ENCODE results near the gene HOXC9.

Gene HOXC9

DNA sequence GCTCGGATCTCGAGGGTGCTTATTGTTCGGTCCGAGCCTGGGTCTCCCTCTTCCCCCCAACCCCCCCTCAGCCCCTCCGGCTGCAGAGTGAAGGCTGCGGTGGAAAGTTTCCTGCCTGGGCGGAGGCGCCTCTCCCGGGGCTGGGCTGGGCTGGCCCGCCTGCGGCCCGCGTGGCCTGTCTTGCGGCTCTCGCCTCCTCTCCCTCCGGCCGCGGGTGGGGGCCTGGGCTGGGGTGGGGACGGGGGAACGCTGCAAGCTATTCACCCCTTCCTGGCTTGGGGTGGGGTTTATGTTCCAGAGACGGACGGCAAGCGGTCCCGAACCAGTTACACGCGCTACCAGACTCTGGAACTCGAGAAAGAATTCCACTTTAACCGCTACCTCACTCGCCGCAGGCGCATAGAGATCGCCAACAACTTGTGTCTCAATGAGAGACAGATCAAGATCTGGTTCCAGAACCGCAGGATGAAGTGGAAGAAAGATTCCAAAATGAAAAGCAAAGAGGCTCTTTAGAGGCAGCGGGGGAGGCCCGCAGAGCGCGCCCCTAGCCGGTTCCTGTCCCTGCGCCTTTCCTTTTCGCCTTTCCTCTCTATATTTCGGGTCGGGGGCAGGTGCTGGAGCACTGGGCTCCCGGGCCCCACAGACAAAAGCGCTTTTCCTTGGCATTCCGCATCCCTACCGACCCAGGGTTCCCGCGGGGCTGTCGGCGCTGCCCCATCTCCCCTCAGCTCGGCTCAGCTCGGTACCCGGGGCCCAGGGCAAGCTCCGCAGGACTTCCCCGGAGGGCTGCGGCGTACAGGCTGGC lies 34.2 kb downstream of the HOXC9 start:
- Histone ChIP-seq H3F3A (ENCODE audit: insufficient read depth) (no peaks in the 10 kb centered on the region), H3K4me3 (ENCODE audit: insufficient read depth, low read length, poor library complexity, severe bottlenecking) (no peak overlapping the region), H4K20me1 (ENCODE audit: low read depth, low read length) (no peaks in the 10 kb centered on the region), H2AFZ (ENCODE audit: low read depth, low read length, severe bottlenecking) (no peak overlapping the region), H3K27ac (ENCODE audit: low read depth, low read length) (no peak overlapping the region), H3K79me2 (ENCODE audit: insufficient read depth, low read length) (no peaks in the 10 kb centered on the region), H3K9ac (ENCODE audit: low read length) (no peak overlapping the region), H3K4me2 (ENCODE audit: low read depth, low read length, poor library complexity, severe bottlenecking) (no peak overlapping the region), H3K9me2 (replicated peaks; ENCODE audit: insufficient read depth, low read length) (no peaks in the 10 kb centered on the region), H3K9me3 (ENCODE audit: insufficient read depth, low read length) (no peaks in the 10 kb centered on the region), H3K27me3 (ENCODE audit: low read length) (no peaks in the 10 kb centered on the region), H3K36me3 (ENCODE audit: low read length) (no peaks in the 10 kb centered on the region)
- TF ChIP-seq, protein P1, sequence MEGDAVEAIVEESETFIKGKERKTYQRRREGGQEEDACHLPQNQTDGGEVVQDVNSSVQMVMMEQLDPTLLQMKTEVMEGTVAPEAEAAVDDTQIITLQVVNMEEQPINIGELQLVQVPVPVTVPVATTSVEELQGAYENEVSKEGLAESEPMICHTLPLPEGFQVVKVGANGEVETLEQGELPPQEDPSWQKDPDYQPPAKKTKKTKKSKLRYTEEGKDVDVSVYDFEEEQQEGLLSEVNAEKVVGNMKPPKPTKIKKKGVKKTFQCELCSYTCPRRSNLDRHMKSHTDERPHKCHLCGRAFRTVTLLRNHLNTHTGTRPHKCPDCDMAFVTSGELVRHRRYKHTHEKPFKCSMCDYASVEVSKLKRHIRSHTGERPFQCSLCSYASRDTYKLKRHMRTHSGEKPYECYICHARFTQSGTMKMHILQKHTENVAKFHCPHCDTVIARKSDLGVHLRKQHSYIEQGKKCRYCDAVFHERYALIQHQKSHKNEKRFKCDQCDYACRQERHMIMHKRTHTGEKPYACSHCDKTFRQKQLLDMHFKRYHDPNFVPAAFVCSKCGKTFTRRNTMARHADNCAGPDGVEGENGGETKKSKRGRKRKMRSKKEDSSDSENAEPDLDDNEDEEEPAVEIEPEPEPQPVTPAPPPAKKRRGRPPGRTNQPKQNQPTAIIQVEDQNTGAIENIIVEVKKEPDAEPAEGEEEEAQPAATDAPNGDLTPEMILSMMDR (IDR thresholded peaks at IDR 0.05; ENCODE audit: insufficient read depth, low read length, poor library complexity, severe bottlenecking) = no peak
- no peak for TF ChIP-seq EZH2phosphoT487 (conservative IDR thresholded peaks at IDR 0.05; ENCODE audit: low read length)

DNA sequence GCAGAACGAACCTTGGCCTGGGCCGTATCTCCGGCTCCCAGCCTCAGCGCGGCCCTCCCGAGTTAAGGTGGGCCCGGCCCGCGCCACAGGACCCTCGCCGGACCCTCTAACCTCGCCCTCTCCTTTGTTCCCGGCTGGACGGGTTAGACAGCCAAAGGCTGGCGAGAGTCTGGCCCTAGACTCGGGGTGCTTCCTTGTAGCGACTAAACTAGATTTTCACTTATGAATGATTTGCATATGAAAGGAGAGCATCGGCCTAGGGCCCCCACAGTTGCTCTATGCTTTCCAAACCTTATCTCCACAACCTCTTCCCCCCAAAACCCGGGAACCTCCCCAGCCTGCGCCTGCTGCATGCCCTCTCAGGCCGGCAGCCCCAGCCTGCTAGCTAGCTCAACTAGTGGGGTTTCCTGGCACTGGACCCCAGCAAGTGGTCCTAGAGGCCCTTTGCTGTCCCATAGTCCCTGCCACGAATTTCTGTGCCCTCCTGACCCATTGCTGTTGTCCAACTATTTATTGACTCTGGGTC lies 34.9 kb downstream of the HOXC9 start:
- Histone ChIP-seq H3K4me2 (ENCODE audit: low read depth, low read length, poor library complexity, severe bottlenecking) (no peak overlapping the region), H3K27me3 (ENCODE audit: low read length) (no peaks in the 10 kb centered on the region)

DNA sequence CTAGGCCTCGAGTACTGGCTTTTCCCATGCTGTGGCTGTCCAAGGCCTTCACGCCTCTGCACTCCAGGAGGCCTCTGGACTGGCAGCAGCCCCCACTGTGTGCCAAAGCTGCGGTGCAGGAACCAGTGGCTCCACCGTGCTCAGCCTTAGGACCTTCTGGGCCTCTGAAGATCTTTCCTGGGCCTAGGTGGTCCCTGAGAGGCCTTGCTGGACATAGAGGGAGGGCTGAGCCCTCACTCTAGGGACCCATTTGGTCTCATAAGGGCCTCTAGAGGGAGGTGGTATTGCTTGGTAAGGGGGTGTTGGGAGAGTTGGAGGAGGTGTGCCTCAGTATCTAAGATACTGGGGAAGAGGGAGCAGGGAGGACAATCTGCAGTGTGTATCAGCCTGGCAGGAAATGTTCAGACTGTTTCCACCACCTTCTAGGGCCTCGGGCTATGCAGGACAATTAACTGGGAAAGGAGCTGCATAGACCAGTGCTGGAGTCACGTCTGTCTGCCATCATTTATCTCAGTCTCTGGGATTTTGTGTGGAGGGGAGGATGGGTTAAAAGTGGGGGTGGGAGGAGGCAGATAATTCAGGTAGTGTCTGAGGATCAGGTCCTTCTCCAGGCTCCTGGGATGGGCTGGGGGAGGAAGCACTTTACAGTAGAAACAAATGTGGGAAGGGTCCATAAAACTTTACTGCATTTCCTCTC lies 35.8 kb downstream of the HOXC9 start:
- TF ChIP-seq, protein P1 (IDR thresholded peaks at IDR 0.05; ENCODE audit: insufficient read depth, low read length, poor library complexity, severe bottlenecking) = no peak
- TF ChIP-seq EZH2phosphoT487 (conservative IDR thresholded peaks at IDR 0.05; ENCODE audit: low read length) = no peak

More for the DNA sequence above, 34.9 kb downstream of the HOXC9 start:
- Histone ChIP-seq H4K20me1 (ENCODE audit: low read depth, low read length) (no peaks in the 10 kb centered on the region), H3K36me3 (ENCODE audit: low read length) (no peaks in the 10 kb centered on the region), H3K4me3 (ENCODE audit: insufficient read depth, low read length, poor library complexity, severe bottlenecking) (no peak overlapping the region), H2AFZ (ENCODE audit: low read depth, low read length, severe bottlenecking) (no peak overlapping the region), H3K9ac (ENCODE audit: low read length) (no peak overlapping the region), H3F3A (ENCODE audit: insufficient read depth) (no peaks in the 10 kb centered on the region), H3K79me2 (ENCODE audit: insufficient read depth, low read length) (no peaks in the 10 kb centered on the region), H3K9me2 (replicated peaks; ENCODE audit: insufficient read depth, low read length) (no peaks in the 10 kb centered on the region), H3K27ac (ENCODE audit: low read depth, low read length) (no peak overlapping the region), H3K9me3 (ENCODE audit: insufficient read depth, low read length) (no peaks in the 10 kb centered on the region)
- TF ChIP-seq EZH2phosphoT487 (conservative IDR thresholded peaks at IDR 0.05; ENCODE audit: low read length) = no peak

More for the DNA sequence above, 35.8 kb downstream of the HOXC9 start:
- Histone ChIP-seq H2AFZ (ENCODE audit: low read depth, low read length, severe bottlenecking) (no peak overlapping the region), H3K4me3 (ENCODE audit: insufficient read depth, low read length, poor library complexity, severe bottlenecking) (no peak overlapping the region), H3K9ac (ENCODE audit: low read length) (no peak overlapping the region), H3K36me3 (ENCODE audit: low read length) (no peaks in the 10 kb centered on the region), H3K79me2 (ENCODE audit: insufficient read depth, low read length) (no peaks in the 10 kb centered on the region), H3K9me3 (ENCODE audit: insufficient read depth, low read length) (no peaks in the 10 kb centered on the region), H3K9me2 (replicated peaks; ENCODE audit: insufficient read depth, low read length) (no peaks in the 10 kb centered on the region), H3F3A (ENCODE audit: insufficient read depth) (no peaks in the 10 kb centered on the region), H3K4me2 (ENCODE audit: low read depth, low read length, poor library complexity, severe bottlenecking) (no peak overlapping the region), H3K27ac (ENCODE audit: low read depth, low read length) (no peak overlapping the region), H4K20me1 (ENCODE audit: low read depth, low read length) (no peaks in the 10 kb centered on the region), H3K27me3 (ENCODE audit: low read length) (no peaks in the 10 kb centered on the region)
